DMS79 (cell line): ENCODE data around the gene TRIM15.
A peak's percentile ranks its signal among the peaks of the same experiment; 100 is the strongest.

Source experiments
- DNase-seq: peaks from one replicate; lab custom pipeline; 2025; lab: John Stamatoyannopoulos, UW

TRIM15 gene

DNA sequence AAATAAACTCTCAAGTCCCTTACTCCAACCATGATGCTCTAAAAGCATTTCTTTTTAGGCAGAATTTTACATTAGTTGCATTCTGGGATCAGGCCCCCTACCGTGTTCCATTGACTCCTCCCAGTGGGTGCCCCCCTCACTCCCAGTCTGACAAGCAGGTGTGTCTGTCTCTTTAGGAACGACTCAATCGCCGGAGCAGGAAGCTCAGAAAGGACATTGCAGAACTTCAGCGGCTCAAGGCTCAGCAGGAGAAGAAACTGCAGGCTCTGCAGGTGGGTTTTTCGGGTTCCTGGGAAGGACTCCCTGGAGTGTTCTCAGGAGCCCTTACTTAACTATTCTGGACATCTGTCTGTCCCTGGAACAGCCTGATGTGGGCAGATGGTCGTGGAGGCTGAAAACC lies 17.5 kb upstream of the TRIM15 start:
- no peak for DNase-seq

DNA sequence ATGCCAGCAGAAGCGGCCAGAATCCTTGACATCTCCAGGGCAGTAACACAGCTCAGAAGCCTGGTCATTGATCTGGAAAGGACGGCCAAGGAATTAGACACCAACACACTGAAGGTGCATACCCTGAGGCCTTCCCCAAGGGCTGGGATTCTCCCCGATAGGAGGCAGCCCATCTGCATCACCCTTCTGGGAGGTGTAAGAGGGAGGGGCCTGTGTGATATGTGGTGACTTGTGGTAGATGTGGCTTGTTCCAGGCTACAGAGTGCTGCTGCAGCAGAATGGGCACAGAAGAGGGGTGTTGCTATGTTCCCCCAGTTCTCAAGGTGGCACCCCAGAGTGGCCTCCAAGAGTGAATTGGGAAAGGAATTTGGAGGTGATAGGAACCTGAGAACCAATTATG lies 16.2 kb upstream of the TRIM15 start:
- no peak for DNase-seq

DNA sequence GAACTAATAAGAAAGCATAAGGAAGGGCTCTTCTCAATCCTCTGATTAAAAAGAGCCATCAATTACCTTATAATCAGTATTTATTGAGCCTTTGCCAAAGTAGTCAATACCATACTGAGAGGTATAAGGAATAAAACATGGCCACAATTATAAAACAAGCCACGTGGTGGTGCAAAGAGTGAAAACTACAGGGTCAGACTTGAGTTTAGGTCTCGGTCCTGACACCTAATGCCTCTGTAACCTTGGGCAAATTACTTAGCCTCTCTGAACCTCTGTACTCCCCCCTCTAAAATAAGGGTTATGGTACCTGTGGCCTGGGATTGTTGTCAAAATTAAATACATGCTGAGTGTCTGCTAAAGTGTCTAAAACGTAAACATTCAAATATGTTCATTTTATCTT lies 14.1 kb upstream of the TRIM15 start:
- no peak for DNase-seq

DNA sequence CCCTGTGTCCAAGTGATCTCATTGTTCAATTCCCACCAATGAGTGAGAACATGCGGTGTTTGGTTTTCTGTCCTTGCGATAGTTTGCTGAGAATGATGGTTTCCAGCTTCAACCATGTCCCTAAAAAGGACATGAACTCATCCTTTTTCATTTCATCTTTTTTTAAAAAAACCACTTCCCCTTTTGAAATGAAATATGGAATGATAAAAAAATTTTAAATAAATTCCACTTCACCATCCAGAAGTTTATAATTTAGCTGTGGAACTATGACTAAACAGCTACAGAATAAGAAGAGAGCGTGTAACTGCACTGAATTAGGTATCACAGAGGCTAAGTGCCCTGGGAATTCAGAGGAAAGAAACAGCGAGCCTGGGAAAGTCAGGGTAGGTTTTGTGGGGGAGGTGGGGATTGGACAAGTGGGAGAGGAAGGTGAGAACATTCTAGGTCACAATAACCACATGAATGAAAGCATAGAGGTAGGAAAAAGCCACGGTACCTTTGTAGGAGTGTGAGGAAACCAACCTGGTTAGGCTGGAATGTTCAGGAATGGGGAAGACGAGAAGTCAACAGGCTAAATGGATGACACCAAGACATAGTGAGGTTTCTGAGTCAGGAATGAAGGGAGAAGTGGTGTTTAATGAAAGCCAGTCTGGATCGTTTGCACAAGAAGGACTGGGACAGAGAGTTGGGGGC lies 13.3 kb upstream of the TRIM15 start:
- DNase-seq = no peak

DNA sequence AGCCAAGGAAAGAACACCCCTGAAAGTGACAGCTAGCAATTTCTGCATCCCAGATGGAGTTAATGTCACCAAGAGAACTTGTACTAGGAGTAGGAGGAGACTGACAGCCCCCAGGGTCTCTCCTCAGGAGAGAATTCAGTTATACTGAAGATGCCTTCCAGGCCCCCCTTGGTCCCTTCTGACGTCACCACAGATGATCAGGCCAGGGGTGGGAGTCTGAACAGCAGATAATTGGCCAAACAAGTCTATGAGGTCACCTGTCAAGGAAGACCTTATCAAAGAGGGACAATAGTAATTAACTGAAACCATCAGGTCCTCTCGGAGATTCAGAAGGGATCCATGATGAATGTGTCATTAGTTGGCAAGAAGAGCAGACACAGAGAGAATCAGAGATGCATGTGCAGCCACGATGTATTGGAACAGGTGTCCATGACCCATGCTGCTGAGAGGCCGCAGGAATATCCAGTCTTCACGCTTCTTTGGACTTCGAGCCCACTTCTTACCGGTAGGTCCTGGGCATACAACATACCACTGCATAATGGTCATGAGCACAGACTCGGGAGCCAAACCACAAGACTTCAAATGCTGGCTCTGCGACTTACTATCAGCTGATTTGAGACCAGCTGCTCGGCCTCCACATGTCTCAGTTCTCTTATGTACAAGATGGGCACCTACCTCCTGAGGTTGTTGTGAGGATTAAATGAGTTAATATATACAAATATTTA lies 12.5 kb upstream of the TRIM15 start:
- DNase-seq = peak; percentile 57

DNA sequence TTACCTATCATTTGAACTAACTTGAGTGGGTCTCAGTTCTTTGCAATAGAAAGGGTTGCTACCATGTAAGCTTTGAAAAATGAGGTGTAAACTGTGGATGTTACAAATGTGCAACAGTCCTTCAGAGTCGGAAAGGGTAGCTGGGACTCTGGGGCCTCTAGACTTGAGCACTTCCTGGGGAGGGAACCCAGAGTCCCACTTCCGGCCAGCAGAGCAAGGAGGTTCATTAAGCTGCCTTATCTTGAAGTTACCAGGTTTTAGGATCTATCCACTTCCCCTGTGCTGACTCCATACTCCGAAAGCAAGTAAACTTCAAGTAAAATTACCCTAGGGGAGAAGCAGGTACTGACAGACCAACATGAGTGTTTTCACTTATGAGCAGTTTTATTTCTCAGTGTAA lies 11.8 kb upstream of the TRIM15 start:
- DNase-seq = no peak

DNA sequence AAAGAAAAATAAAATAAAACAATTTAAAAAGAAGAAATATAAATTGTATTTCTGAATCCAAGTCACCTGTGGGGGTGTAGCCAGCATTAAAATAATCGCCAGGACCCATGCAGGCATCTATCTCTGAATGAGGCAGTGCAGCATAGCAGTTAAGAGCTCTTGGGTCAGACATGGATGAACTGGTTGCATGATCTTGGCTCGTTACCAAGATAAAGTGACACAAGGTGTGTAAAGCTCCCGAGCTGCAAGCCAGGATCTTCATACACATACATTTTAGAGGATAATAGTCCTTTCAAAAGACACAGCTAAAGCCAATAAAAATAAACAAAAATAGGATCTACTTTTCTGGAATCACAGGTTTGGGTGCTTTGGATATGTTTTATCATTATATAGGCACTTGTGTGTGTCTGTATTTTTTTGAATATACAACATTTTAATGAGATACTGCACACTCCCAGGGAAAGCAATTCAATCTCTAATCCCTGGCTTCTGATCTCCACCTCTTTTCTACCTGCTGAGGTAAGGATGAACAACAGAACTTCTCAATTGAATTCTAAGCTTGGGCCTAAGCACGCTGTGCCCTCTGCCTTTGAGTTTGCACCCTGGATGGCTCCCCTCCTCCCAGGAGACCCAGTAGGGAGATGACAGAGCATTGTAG lies 11.2 kb upstream of the TRIM15 start:
- peak; percentile 55 for DNase-seq

DNA sequence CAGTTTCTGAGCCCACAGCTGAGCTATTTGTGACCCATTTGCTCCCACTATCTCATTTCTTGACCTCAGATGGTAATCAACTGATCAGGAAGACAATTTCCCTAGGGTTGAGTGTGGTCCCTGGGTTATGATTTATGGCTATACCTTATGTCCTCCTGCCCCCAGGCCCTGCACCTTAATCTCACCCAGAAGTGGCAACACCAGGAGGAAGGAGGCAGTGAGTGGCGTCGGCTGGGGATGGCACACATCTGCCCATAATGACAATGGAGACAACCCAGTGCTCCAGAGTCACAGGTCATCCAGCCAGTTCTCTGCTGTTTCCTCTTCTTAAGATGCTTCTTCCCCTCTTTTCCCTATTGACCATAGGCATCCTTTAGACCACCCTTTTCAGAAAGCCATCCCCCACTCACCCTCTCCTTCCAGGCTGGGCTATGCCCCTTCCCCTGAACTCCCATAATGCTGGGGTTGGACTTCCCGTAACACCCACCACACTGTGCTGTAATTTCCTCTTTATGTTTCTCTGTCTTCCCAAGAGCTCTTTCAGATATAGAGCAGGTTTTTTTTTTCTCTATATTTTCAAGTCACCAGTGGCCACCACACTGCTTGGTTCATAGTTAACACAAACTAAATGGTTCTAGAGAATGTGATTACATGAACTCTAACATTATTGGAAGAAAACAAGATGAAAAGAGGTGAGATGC lies 10.3 kb upstream of the TRIM15 start:
- DNase-seq = no peak

DNA sequence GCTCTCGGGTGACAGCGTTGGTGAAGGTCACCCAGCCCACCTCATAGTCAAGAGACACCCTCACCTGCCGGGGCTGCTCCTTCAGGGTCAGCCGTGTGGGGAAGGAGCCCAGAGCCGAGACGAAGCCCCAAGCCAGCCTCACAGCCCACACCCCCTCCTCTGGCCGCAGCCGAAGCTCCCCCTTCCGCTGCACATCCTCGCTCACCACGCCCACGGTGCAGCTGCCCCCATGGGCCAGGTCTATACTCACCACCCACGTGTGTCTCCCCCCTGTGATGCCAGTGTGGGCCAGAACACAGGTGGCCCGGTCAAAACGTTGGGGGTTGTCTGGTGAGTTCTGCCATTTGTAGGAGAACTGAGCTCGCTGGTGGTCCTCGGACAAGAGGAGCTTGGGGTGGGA lies 9.3 kb upstream of the TRIM15 start:
- DNase-seq = no peak

DNA sequence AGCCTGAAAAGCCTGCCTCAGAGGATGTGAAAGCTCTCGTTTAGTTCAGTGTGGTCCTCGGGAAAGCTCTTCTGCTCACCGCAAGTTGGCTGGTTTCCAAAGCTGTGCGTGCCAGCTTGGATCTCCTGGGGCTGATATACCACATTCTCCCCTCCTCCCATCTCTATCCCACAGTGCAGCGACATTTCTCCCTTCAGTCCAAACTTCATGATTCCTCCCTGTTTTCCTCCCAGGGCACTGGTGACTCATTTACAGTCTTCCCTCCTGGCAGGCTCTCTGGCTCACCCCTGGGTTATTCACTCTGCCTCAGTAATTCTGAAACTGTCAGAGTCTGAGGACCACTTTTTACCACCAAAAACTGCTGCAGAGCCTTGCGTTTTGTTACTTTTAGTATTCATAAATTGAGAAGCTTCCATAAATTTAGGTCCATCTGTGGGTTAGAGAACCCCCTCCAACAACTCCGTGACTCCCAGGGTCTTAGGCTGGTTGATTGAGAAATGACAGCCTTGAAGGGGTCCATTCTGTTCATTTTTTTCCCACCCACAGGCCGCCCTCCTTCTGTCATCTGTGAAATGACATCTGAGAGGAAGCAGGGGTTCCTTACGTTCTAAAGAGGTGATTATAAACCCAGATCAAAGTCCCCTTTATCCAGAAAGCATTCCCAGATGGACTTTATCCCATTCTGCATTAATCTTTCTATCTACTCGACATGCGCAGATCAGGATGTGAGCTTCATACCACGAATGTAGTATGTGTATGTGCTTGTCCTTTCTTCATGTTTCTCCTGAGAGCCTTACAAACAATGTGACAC lies 8.4 kb upstream of the TRIM15 start:
- peak; percentile 14 for DNase-seq

DNA sequence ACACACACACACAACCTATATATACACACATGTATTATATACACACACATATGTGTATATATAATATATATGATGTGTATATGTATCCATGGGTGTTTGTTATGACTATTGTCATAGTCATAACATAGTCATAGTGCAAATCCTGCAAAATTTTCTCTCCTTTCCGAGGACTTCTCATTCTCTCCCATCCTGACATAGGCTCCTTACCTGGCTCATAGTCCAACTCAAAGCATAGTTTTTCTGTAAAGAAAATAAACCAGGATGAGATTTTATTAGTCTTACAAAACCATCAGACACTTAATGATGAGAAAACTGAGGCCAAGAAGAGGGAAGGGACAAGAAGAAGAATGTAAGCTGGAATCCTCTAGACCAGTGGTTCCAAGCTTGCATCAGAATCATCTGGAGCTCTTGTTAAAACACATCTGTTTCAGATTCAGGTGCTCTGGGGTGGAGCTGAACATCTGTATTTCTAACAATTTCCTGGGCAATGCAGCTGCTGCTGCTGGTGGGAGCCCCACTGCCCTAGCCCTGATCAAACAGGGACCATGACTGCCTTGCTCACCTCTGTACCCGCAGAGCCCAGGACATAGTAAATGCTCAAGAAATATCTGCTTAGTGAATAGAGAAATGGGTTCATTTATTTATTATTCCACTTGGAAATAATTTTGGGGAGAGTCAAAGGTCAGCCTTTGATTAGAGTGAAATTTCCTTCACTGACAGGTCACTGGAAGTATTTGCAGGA lies 7.7 kb upstream of the TRIM15 start:
- DNase-seq = no peak

DNA sequence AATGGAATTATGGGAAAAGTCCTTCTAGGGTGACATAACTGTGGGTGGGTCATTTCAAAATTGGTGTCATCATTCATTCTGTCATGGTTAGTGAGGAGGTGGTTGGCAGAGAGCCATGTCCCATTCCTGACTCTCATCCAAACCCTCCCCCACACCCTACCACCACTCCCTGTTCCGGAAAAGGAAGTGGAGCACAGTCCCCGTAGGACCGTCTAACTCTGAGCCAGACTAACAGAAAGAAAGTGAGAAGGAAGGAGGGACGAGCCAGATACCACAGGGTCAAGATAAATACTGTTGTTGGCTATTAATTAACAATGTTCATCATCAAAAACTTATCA lies 7.1 kb upstream of the TRIM15 start:
- DNase-seq = no peak

DNA sequence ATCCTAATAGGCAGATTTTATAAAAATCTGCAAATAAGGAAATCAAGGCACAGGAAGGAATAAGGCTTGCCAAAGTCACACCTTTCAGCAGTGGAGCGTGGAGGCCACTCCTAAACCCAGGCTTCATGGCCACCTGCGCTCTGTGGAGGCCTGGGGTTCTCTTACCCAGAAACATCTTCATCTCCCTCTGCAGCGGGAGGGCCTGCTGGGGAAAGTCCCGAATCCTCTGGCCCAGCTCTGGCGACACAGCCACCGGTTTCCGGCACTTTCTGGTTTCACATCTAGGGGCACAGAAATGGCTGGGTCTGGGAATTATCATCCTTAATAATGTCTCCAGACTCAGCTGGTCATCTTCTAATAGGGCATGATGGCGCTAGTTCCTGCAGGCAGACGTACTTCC lies 6.6 kb upstream of the TRIM15 start:
- no peak for DNase-seq

DNA sequence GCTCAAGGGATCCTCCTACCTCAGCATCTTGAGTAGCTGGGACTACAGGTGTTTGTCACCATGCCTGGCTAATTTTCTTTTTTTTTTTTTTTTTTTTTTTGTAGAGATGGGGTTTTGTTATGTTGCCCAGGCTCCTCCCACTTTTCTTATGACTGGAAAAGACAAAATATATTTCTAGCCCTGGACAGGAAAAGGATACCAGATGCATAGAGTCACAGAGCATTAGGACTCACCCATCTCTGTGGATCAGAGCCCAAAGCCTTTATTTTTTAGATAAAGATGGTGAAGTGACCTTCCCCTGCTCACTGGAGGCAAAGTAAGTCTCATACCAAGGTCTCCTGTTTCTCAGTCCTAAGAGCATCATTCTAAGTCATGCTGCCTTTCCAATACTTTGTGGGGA lies 5.8 kb upstream of the TRIM15 start:
- DNase-seq = no peak

DNA sequence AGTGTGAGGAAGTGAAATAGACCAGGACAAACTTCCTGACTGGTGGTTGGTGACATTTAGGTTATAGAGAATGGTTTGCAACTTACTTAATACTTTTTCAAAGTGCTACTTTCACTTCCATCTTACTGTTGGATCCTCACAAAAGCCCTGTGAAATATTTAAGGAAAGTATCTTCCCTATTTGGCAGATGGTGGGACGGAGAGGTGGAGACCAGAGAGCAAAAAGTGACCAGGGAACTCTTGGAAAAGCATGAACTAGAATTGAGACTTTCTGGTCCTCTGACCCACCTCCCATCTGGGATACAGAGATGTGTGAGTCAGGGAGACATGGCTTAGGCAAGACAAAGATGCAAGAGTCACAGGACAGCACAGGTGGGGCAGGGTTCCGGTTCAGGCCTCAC lies 5.3 kb upstream of the TRIM15 start:
- no peak for DNase-seq

DNA sequence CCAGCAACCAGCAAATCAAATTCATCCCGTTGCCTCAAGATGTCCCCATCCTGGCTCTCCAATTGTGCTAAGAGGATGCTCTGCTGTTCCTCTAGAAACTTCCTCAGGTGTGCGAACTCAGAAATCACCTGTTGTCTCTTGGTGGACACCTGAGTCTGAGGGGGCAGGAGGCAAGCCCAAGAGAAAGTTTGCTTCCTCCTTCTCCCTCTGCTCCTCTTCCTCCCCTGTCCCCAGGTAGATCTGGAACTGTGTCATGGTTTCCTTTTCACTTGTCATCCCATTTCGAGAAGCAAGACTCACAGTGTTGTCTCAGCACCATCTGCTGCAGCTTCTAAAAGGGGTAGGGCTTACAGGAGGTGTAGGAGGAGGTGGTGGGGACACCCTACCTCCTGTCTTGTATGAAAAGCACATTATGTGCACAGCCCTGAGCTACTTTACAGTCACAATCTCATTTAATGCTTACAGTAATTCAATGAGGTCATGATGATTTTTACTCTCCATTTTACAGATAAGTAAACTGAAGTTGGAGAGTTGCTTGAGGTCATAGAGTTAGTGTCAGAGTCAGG lies 4.8 kb upstream of the TRIM15 start:
- no peak for DNase-seq

DNA sequence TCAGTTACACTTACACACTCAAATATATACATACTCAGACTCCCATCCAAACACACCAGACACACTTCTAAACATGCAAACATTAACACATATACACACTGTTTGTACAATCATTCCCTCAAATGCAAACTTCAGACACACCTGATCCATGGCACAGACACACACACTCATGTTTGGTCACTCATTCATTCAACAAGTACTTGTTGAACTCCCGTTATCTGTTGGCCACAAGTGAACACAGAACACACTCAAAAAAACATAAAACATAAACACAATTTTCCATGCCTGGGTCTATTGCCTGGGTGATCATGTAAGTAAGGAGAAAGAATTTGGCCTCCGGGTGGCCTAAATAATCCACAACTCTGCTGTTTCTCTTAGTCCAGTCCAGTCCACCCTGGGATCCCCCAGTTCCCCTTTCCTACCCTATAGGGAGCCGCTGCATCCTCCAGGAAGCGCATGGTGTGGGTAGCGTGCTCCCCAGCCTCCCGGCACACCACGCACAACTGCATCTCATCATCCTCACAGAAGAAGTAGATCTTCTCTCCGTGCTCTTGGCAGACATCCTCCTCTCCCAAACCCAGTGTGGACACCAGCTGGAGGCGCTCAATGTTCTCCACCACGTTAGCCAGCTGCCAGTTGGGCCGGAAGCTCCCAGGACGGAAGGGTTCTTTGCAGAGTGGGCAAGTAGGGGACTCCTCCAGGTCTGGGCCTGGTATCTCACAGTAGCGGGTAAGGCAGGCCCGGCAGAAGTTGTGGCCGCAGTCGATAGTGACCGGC lies 3.1 kb upstream of the TRIM15 start:
- no peak for DNase-seq

DNA sequence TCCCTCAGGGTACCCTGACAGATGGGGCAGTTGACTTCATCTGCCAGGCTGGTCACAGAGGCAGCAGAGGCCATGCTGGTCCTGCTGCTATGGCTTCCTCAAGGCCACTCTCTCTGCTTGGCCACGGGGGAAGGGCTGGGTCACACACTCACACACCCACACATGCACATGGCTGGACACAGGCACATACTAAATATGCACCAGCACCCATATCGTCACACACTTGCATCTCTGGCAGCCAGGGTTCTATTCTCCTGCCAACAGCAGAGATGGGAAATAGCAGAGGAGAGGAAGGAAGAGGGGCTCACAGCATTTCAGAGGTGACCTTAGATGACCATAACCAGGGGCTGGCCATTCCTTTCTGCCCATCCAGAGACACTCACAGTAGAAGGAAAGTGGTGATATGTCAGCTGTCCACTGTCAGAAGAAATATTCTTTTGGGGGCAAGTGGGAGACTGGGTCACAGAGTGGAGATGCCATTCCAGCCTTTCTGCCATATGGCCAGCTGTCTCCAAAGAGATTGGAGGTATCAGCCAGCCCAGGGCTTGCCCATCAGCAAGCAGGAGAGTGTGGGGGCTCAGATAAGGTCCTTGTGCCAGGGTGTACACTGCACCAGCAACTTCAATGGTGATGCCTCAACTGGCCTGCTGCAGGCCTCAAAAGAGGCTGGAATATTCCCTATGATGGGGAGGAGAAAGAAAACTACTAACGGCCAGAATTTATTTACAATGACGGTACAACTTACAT lies 2.4 kb upstream of the TRIM15 start, which contains the start of gene TRIM10:
TSS of gene TRIM10 (minus strand) at position 427 of the 747 bp plus-strand sequence. CDS start at position 74, 353 bp downstream.
- no peak for DNase-seq
